GM21447 (cell line): Measurements from ENCODE around the gene HINT3.
"Not testable (repeated sequence)": the region's sequence is repeated elsewhere in the genome, so short reads cannot be mapped to it uniquely, and the experiment has no call there.

ENCODE experiments used
- ATAC-seq: cut with Tn5 transposase; IDR thresholded peaks from one replicate; pipeline ENCODE4 v1.9.1; 2021; ENCODE audit not compliant: unreplicated experiment

The HINT3 gene

DNA sequence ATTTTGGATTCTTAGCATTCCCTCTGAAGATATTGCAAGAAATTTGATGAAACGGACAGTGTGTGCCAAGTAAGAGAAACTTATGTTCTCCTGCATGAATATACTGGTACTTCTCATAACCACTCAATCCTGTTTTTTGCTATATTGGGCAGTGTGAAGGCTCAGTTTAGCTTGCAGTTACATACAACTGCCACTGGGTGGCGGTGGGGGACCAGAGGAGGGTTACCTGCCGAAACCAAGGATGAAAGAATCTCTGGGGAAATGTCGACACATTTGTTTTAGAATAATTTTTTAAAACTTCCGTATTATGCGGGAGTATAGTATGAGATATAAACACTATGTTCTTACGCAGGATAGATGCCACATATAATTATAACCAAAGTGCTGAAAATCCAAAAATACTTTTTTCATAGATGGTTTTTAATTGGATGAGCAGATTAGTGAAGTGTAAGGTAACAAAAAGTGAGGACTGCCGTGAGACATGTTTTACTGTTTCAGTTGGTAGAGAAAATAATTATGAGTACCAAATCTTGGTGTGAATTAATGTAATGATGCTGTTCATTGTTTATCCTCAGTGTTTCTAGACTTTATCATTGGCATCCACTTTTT lies 39.5 kb downstream of the HINT3 start:
- peak; percentile 97 for ATAC-seq

DNA sequence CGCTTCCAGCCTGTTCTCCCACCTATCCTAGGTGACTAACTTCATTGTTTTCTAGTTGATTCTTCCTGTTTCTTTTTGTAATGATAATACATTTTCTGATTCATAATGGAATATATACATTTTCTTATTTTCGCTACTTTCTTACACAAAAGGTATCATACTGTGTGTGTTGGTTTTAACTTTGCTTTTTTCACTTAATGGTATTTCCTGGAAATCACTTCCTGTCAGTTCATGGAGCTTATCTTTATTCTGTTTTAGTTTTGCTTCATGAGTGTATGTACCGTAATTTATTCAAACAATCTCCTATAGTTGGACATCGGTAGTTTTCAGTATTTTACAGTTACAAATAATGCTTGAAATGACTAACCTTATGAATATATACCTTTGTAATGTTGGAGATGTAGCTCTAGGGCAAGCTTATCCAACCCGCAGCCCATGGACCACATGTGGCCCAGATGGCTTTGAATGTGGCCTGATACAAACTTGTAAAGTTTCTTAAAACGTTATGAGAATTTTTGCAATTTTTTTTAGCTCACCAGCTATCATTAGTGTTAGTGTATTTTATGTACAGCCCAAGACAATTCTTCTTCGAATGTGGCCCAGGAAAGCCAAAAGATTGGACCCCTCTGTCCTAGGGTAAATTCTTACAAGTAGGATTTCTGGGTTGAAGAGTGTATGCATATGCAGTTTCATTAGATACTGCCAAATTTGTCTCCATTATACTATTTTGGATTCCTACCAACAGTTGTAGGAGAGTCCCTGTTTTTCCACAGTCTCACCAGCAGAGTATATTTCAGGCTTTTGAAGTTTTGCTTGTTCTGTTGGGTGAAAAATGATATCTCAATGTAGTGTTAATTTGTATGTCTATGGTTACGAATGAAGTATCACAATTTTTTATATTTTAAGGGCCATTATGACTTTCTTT lies 46.4 kb downstream of the HINT3 start:
- no peak for ATAC-seq

DNA sequence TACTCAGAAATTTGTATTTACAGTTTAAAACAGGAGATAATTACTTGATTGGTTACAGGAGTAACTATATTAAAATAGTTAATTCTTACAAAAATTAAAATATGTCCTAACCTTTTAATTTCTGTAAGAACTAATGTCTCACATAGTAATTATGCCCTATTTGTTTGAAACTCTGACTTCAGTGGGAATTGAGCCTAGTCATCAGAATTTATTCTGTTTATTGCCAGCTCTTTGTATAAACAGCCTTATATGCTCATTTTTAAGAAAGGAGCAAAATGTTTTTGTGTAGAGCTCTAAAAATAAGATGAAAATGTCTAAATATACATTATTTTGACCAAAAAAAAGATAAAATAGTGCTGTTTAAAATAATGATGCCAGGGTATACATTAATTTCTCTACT lies 51.2 kb downstream of the HINT3 start:
- ATAC-seq = no peak

GRCh38 chr6:126010040-126010439 lies 53.5 kb downstream of the HINT3 start:
- no peak for ATAC-seq

GRCh38 chr6:126015863-126016262 lies 59.3 kb downstream of the HINT3 start:
- no peak for ATAC-seq

DNA sequence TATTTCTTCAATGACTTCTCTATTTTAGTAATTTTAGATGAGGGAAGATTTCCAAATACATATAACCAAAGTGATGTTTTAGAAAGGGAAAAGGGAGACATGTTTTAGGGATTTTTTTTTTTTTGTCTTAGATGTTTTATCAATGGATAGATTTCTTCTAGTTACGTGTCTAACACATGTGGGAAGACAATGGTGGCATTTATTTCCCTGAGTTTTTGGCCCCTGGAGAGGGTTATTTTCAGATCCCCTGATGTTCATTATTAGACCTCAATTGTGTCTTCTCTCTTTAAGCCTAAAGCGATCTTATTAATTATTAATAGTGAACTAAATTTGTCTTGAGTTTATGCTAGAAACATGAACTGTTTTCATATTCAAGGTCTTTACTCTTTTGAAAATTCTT lies 60.0 kb downstream of the HINT3 start:
- ATAC-seq = no peak

- no peak for ATAC-seq
These were observed 61.1 kb downstream of the HINT3 start for GRCh38 chr6:126017668-126018067.

GRCh38 chr6:126020305-126021050 lies 63.9 kb downstream of the HINT3 start:
- no peak for ATAC-seq

GRCh38 chr6:126023474-126023873 lies 66.9 kb downstream of the HINT3 start:
- ATAC-seq = not testable (repeated sequence)

DNA sequence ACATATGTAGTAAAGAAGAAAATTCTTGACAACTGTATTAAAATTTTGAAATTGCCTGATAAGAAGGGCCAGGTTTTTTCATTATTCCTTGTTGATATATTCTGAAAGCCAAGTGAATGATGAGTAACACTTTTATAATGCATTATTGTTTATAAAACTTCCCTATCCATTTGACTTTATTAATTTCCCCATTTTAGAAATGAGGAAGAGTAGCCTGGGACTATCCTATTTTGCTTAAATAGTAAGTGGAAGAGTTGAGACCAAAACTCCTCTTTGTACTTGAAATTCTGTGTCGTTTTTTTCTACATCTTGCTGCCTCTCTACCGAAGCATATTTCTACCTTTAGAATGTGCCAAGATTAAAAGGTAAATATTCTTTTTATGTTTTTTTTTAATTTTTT lies 69.4 kb downstream of the HINT3 start:
- no peak for ATAC-seq

DNA sequence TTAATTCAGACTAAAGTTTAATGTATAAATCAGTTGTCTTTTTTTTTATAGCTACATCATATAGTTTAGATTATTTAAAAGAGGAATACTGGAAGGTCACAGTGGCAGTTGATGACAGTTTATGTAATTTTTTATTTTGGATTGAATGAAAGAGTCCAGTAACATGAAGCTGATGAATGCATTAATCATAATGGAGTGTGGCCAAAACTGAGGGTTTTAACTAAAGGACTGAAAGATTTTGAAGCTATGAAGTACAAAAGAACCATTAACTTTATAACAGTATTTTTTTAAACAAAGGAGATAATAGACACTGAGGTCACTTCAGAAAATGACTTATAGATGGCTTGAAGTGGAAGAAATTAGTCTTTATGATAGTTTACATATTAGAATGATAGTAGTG lies 71.0 kb downstream of the HINT3 start:
- no peak for ATAC-seq
